ENCODE measurements around the gene CXCL10.

- TF ChIP-seq CTCF (IDR thresholded peaks at IDR 0.05 in 4 of 5, conservative IDR thresholded peaks at IDR 0.05 in 1 of 5) (no peak), POLR2A (IDR thresholded peaks at IDR 0.05) (no peak)
These were observed 6.9 kb downstream of the CXCL10 start for GRCh38 chr4:76016393-76016792.
